IPS-15b (cell line): Measurements from ENCODE around the gene FLRT1.
"Not testable (repeated sequence)": the region's sequence is repeated elsewhere in the genome, so short reads cannot be mapped to it uniquely, and the experiment has no call there.

Source experiments
- H3K27me3 ChIP-seq: one replicate; pipeline ENCODE4 v1.6.1; 2013; ENCODE audit warnings: low read length; ENCODE audit not compliant: control insufficient read depth, insufficient read depth
- H3K36me3 ChIP-seq: one replicate; pipeline ENCODE4 v1.6.1; 2013; ENCODE audit warnings: low read length; ENCODE audit not compliant: control insufficient read depth, insufficient read depth
- H3K4me1 ChIP-seq: one replicate; pipeline ENCODE4 v1.6.1; 2013; ENCODE audit warnings: mild to moderate bottlenecking, low read length; ENCODE audit not compliant: control insufficient read depth, insufficient read depth
- H3K4me3 ChIP-seq: one replicate; pipeline ENCODE4 v1.5.1; 2013; ENCODE audit warnings: low read depth, low read length
- H3K9ac ChIP-seq: one replicate; pipeline ENCODE4 v1.6.1; 2013; ENCODE audit warnings: low read depth, mild to moderate bottlenecking, low read length
- H3K9me3 ChIP-seq: one replicate; pipeline ENCODE4 v1.6.1; 2013; ENCODE audit warnings: mild to moderate bottlenecking, low read length; ENCODE audit not compliant: control insufficient read depth, insufficient read depth

Gene FLRT1

DNA sequence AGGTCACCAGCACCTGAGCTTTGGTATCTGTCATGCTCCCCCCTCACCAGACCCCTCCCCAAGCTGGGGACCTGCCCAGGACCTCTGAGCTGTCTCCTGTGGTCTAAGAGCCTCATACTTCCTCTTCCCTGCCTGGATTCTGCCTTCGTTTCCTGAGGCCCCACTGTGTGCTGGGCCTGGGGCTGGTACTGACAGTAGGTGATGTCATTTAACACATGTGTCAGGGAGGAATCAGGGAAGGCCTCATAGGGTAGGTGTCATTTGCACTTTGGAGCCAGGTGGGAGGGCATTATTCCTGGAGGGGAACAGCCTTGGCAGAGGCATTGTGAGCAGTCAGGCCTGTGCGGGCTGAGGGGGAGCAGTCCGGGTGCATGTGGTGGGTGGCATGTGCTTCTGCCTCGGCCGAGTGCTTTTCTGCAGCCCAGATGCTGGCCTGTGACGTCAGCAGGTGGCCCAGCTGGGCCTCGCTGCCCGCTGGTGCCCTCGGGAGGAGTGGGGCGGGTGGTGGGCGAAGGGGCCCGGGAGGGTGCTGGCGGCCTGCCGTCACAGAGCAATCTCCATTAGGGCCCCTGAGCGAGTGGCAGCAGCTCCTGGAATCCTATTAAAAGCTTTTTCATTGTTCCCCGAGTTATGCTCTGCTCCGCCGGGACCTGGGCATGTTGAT lies 9.1 kb downstream of the FLRT1 start:
- Histone ChIP-seq H3K9me3 (no peaks in the 10 kb centered on the region), H3K4me3 (no peak overlapping the region), H3K9ac (no peak overlapping the region), H3K4me1 (no peaks in the 10 kb centered on the region), H3K36me3 (no peaks in the 10 kb centered on the region), H3K27me3 (peaks cover 7% of the 10 kb centered on the region)

DNA sequence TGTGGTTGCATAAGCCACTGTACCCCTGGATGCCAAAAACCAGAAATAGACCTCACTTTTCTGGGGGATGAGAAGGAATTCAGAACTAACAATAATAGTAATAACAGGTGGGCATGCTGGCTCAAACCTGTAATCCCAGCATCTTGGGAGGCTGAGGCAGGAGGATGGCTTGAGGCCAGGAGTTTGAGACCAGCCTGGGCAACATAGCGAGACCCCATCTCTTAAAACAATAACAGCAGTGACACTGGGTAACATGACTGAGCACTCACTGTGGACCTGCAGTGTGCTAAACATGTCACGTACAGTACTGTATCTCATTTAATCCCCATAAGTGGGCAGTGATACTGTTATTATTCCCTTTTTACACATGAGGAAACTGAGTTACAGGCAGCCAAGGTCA lies 10.0 kb downstream of the FLRT1 start:
- H3K4me3 ChIP-seq: no peak overlapping the region
- no peaks in the 10 kb centered on the region for H3K4me1 ChIP-seq
- H3K36me3 ChIP-seq: no peaks in the 10 kb centered on the region
- H3K27me3 ChIP-seq: peaks cover 5% of the 10 kb centered on the region
- no peak overlapping the region for H3K9ac ChIP-seq
- no peaks in the 10 kb centered on the region for H3K9me3 ChIP-seq

DNA sequence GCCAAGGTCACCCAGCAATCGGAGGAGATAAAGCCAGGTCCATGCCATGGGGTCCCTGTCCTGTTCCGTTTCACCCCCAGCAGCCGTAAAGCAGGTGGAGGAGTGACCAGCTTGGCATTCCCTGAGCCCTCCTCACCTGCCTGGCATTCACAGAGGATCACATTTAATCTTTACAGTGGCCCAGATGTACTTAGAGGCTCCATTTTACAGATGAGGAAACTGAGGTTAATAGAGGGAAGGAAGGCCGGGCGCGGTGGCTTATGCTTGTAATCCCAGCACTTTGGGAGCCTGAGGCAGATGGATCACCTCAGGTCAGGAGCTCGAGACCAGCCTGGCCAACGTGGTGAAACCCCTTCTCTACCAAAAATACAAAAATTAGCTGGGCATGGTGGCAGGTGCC lies 11.6 kb downstream of the FLRT1 start:
- not testable (repeated sequence) for H3K4me1 ChIP-seq, H3K9me3 ChIP-seq, H3K27me3 ChIP-seq, H3K36me3 ChIP-seq, H3K9ac ChIP-seq, H3K4me3 ChIP-seq

DNA sequence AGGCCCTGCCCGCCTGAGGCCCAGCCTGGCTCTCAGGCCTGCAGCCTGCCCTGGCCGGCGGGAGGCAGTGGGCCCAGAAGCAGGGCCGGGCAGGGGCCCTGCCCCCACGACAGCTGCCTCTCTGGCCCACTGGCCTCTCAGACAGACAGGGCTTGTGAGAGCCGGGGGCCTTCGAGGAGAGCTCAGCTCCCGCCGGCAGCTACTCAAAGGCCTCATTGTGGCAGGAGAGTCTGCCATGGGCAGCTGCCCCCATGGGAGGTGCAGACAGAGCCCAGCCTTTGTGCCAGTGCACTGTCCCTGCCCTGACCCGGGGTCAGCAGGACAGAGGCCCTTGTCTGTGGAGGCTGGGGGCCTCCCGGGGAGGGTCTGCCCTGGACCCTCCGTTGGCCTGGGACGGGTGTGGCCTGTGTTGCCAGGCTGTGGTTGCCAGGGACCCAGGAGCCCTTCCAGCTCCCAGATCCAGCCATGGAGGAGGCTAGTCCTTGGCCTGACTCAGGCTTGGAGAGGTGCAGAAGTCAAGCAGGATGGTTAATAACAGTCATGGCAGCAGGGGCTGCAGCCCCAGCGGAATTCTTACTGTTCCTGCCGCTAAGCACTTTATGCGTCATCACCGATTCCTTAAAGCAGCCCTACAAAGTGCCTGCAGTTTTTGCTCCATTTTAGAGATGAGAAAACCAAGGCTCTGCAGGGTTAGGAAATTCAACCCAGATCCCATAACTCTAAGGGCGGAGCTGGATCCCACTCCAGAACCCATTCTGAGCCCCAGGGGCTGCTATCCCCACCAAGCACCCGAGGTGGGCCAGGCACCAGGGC lies 12.5 kb downstream of the FLRT1 start:
- no peaks in the 10 kb centered on the region for H3K9me3 ChIP-seq
- no peak overlapping the region for H3K9ac ChIP-seq
- H3K4me1 ChIP-seq: peaks cover 1% of the 10 kb centered on the region
- H3K4me3 ChIP-seq: no peak overlapping the region
- H3K36me3 ChIP-seq: no peaks in the 10 kb centered on the region
- H3K27me3 ChIP-seq: peaks cover 5% of the 10 kb centered on the region

DNA sequence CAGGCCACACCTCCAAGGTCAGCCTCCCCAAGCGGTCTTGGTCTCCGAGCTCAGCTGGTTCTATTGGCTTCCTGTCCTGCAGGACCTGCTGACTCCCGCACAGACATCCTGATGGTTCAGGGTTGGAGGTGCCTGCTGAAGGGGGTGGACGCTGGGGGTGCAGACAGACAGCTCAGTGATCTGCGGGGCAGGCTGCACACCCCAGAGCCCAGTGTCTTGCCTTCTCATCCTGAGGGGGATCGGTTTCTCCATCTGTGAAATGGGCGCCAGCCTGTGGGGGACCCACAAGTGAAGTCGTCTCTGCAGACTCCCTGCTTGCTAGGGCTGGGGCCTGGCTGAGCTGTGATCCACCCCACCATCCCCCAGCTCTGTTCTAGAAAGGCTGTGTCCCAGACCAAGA lies 13.8 kb downstream of the FLRT1 start:
- Histone ChIP-seq H3K4me1 (peaks cover 10% of the 10 kb centered on the region), H3K4me3 (no peak overlapping the region), H3K9me3 (no peaks in the 10 kb centered on the region), H3K27me3 (peaks cover 3% of the 10 kb centered on the region), H3K9ac (no peak overlapping the region), H3K36me3 (no peaks in the 10 kb centered on the region)

DNA sequence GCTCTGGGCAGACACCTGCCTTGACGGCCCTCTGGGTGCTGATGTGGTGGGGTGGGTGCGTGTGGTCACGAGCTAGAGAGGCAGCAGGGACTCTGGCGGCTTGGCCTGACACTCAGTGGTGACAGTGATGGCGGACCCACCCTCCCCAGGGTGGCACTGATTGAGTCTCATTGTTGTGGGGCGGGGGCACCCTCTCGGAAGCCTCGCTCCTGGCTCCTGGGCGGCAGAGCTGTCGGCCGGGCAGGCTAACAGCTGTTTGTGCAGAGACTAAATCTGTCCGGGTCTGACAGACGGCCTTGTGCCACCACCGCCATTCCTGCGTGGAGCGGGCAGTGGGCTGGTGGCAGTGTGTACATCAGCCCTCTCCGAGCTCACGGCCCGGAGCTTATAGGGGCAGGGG lies 15.6 kb downstream of the FLRT1 start:
- Histone ChIP-seq H3K36me3 (no peaks in the 10 kb centered on the region), H3K27me3 (no peaks in the 10 kb centered on the region), H3K4me3 (no peak overlapping the region), H3K4me1 (peaks cover 10% of the 10 kb centered on the region), H3K9ac (no peak overlapping the region), H3K9me3 (no peaks in the 10 kb centered on the region)

DNA sequence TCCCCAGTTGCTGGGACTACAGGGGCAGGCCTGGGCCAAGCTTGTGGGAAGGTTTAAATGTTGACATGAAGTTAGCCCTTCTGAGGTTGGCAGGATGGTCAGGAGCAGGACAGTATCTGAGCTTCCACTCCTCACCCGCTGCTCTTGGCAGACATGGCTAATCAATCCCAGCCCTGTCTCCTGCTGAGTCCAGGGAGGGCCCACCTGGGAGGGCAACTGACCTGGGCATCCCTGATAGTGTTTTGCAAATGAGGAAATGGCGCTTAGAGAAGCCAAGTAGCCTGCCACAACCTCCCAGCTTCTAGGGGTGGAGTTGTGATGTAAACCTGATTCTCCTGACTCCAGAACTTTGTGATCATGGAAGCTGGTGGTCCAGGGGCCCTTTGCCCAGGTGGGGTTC lies 16.7 kb downstream of the FLRT1 start:
- no peak overlapping the region for H3K9ac ChIP-seq
- no peak overlapping the region for H3K4me3 ChIP-seq
- H3K36me3 ChIP-seq: no peaks in the 10 kb centered on the region
- H3K27me3 ChIP-seq: no peaks in the 10 kb centered on the region
- no peaks in the 10 kb centered on the region for H3K9me3 ChIP-seq
- H3K4me1 ChIP-seq: peaks cover 10% of the 10 kb centered on the region

DNA sequence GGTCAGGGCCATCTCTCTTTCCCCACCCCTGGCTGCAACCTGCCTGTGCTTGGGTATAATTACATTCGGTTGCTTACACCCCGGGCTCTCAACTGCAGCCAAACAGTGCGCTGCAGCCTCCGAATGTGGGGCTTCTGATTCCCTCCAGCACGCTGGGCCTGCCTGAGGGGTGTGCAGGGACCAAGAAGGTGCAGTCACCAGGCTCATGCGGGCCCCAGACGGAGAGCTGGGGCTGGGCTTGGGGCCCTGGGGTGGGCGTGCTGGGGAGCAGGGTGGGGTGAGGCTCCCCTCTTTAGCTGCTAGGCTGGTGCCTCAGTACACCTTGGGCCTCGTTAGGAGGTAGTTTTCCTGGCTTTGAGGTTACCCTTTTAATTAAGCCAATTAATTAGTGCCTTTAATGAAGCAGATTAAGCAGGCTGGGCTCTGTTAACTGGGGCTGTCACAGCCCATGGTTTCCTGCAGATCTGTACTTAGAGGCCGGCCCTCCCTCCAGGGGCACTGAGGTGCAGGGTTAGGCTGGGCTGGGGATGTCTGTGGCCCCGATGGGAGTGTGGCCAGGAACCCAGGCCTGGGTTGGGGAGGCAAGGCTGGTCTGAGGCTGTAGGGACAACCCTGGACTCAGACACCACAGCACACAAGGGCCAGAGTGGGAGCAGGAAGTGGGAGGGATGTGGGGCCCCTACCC lies 17.3 kb downstream of the FLRT1 start:
- Histone ChIP-seq H3K9ac (peak overlapping the region; percentile 37), H3K4me1 (peaks cover 10% of the 10 kb centered on the region), H3K36me3 (no peaks in the 10 kb centered on the region), H3K9me3 (no peaks in the 10 kb centered on the region), H3K4me3 (no peak overlapping the region), H3K27me3 (peaks cover 2% of the 10 kb centered on the region)

DNA sequence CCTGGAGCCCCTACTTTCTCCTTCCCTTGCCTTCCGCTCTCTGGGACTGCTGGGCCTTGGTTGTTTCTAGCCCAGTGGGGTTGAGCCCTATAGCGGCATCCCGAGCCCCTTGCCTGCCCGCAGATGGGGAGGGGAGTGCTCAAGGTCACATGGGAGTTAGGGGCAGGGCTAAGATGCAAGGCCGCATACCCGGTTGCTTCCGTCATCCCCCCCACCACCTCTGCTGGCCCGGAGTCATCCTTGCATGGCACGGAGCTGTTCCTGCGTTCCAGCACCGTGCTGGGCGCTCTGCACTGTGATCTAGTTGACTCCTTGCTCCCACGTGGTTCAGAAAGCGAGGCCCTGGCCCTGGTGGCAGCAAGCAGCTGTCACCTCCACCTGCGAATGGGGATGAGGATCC lies 18.0 kb downstream of the FLRT1 start:
- Histone ChIP-seq H3K36me3 (no peaks in the 10 kb centered on the region), H3K27me3 (peaks cover 3% of the 10 kb centered on the region), H3K4me1 (peaks cover 10% of the 10 kb centered on the region), H3K4me3 (no peak overlapping the region), H3K9ac (peak overlapping the region; percentile 37), H3K9me3 (no peaks in the 10 kb centered on the region)

DNA sequence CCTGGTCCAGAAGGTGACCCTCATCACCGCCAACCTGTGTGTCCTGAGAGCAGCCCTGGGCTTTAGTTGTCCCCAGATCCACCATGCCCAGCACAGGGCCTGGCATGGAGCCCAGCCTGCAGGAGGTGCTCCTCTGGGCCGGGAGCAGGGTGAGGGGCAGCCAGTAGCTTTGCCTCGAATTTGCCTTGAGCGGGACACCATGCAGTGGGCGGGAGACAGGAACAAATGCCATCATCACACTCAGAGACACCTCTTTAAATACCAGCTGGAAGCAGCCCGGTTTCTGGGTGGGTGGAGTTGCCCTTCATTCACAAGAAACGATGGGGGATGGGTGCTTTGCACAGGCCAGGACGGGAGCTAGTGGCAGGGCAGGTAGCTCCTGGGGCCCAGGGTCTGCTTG lies 19.3 kb downstream of the FLRT1 start:
- Histone ChIP-seq H3K4me1 (peaks cover 10% of the 10 kb centered on the region), H3K9ac (no peak overlapping the region), H3K27me3 (peaks cover 4% of the 10 kb centered on the region)

DNA sequence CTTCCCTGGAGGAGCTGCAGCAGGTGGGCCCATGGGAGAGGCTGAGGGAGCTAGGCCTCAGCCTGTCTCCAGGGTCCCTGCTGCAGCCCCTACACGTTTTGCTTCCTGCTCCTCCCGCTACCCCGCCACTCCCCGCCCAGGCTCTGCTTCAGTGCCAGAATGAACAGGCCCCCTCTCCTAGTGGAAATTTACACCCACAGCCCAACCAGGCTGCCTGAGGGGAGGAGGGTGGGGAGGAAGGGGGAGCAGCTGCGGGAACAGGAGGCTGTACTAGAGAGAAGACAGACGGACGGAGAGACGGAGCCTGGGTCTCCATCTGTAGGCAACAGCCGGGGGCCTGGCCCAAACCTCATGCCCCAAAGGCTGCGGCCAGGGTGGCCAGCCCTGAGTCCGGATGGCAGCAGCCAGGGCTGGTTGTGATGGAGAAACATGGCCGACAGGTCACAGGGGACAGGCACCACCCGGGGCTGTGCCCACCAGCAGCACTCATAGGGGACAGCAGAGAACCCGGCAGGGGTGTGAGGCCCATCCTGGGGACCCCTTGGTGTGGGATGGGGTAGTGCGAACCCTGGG lies 20.6 kb downstream of the FLRT1 start:
- H3K27me3 ChIP-seq: peaks cover 12% of the 10 kb centered on the region
- H3K4me3 ChIP-seq: no peak overlapping the region
- H3K4me1 ChIP-seq: peaks cover 10% of the 10 kb centered on the region
- no peaks in the 10 kb centered on the region for H3K9me3 ChIP-seq
- H3K9ac ChIP-seq: no peak overlapping the region
- H3K36me3 ChIP-seq: no peaks in the 10 kb centered on the region

More for the DNA sequence above, 19.3 kb downstream of the FLRT1 start:
- no peaks in the 10 kb centered on the region for H3K36me3 ChIP-seq
- no peak overlapping the region for H3K4me3 ChIP-seq
- no peaks in the 10 kb centered on the region for H3K9me3 ChIP-seq
